ENCODE results near the gene IP6K3.
A peak's percentile ranks its signal among the peaks of the same experiment; 100 is the strongest.

Gene IP6K3

DNA sequence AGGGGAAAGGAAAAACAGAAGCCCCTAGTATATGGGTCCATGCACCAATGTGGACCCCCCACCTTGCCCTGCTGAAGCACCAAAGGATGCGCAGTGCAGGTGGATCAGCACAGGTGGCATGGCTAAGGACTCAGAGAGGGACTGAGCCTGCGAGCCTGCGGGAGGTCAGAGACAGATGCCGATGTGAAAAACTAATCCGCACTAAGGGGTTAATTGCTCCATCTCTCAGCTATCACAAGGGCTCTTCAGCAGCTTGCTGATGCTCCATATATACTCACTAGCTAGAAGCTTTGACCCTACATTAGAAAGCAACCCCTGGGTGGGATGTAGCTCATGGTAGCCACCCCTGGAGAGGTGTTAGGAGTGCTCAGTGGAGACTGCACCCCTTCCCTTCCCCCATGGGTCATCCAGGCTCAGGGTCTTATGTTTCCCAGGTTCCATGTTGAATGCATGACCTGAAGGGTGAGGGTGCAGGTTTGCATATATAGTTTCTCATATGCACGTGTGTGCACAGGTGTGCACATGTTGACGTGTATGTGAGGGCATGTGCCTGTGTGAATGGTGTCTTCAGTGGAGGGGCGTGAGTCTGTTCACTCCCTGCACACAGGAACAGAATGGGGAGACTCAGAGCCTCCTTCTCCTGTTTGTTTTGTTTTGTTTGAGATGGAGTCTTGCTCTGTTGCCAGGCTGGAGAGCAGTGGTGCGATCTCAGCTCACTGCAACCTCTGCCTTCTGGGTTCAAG lies 13.4 kb upstream of the IP6K3 start:
- DNase-seq (ENCODE audit: low read depth), result no peak

DNA sequence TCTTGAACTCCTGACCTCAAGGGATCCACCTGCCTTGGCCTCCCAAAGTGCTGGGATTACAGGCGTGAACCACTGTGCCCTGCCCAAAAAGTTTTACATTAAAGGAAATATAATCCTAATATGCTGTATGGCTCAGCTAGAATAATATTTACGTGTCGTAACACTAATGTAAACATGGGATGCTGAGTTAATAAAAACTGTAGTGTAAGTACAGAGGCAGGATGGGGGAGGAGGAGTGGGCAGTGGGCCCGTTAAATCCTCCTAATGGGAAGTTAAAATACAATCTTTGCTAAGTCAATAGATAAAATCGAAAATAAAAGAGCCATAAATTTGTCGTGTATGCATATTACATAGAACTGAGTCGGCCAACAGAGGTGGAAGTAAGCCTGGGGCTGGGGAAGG lies 12.1 kb upstream of the IP6K3 start:
- no peak for DNase-seq (ENCODE audit: low read depth)

DNA sequence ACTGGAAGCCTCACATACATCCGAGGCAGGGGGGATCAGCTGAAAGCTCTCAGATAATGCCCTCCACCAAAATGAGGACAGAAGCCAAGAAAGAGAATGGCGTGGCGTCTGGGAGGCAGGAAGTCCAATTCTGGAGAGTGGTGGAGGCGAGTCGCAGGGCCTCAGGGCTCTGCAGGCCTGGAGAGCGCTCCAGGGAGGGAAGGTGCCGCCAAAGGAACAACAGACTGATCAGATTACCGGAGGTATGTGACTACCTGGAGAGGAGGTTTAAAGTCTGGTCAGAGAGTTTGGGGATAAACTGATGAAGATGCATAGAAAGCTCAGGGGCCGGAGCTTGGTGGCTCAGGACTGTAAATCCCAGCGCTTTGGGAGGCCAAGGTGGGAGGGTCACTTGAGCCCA lies 11.2 kb upstream of the IP6K3 start:
- no peak for DNase-seq (ENCODE audit: low read depth)

DNA sequence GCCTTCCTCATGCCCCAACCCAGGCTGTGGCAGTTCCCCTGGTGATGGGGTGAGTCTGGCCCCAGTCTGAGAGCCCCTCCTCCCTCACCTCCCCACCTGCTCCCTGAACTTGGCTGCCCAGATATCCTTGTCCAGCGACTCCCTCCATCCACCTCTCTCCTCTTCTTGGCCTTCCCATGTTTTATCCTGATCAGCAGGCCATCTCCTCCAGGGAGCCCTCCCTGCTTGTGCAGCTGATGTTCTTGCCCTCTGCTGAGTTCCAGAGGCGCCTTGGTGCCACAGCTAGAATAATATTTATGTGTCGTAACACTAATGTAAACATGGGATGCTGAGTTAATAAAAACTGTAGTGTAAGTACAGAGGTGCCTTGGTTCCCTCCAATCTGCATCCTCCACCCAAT lies 10.4 kb upstream of the IP6K3 start:
- no peak for DNase-seq (ENCODE audit: low read depth)

DNA sequence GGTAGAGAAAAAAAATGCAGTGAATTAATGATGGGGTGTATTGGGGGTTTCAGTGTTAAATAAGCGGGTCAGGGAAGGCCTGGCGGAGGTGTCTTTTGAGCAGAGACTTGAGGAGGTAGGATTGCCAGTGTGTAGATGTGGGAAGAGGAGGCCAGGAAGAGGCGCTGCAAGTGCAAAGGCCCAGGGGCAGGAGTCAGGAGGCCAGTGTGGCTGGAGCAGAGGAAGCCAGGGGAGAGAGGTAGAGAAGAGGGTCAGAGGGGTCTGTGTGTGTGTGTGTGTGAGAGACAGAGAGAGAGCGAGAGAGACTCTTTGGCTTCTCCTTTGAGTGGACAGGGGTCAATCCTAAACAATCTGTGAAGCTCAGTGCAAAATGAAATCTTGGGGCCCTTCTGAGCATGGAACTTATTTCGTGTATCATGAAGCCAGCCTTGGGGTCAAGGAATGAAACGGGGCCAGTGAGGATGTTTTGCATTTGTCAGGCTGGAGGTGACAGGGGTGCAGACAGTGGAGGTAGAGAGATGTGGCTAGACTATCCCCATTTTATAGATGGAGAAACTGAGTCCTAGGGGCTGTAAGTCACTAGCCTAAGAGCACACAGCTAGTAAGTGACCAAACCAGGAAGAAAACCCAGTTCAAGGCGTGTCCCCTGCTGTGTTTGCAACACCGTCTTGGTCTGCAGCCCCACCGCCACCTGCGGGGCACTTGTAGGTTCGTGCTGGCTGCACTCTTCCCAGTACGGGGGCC lies 9.7 kb upstream of the IP6K3 start:
- no peak for DNase-seq (ENCODE audit: low read depth)

DNA sequence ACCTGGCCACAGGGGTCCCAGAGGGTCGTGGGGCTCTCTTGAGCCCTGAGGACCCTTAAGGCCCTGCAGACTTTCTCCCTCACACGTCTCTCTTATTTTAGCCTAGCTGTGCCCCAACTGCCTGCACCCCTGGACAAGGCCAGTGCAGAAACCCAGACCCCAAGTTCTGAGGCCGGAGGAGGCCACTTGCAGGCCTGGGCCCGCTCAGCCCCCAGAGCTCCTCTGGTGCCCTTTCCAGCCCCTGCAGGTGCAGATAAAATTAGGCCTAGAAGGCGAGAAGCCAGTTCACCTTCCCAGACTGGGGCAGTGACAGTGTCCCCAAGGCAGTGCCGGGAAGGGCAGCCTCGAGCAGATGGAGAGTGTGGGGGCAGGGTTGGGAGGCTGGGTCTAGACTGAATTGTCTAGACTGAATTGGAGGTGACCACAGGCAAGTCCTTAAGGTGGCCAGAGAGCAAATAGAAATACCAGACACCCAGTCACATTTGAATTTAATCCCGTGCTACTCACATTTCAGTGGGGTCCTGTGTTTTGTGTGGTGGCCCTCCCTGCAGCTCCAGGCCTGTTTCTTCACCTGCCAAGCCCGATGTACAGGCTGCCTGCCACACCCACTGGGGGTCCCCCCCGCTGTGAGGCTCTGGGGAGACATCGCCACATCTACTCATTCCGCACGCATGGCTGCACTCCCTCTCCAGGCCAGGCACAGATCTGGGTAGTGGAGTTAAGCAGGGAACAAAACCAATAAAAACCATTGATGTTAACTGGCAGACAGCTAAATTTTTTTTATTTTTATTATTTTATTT lies 8.6 kb upstream of the IP6K3 start:
- DNase-seq (ENCODE audit: low read depth), result no peak

DNA sequence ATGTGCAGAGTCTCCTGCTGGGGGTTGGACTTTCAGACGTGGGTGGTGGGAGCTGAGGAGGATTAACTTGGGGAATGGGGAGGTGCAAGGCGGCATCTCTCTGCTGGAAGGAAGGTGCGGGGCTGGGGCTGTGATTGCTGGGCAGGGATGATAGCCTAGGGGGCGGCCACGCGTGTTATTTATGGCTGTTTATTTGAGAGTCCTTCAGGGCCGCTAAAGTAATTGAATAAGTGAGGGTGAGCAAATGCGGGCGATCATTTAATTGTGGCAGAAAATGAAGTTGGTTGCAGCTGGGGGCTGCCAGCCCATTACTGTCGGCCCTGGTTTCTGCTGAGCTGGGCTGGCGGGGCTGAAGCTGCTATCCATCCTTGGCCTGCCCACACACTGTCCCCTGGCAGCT lies 7.5 kb upstream of the IP6K3 start:
- no peak for DNase-seq (ENCODE audit: low read depth)

DNA sequence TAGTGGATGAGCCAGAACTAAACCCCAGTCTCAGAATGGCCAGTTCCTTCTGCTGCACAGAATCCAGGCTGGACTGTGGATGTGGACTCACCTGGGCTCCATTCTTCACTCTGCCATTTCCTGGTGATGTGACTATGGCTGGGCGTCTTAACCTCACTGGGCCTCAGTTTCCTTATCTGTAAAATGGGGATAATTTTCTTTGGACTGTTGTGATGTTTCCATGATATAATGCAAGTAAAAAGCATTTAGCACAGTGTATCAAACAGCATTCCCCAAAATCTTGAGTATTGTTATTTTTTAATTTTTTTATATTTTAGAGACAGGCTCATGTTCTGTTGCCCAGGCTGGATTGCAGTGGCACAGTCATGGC lies 5.9 kb upstream of the IP6K3 start:
- DNase-seq (ENCODE audit: low read depth), result no peak

DNA sequence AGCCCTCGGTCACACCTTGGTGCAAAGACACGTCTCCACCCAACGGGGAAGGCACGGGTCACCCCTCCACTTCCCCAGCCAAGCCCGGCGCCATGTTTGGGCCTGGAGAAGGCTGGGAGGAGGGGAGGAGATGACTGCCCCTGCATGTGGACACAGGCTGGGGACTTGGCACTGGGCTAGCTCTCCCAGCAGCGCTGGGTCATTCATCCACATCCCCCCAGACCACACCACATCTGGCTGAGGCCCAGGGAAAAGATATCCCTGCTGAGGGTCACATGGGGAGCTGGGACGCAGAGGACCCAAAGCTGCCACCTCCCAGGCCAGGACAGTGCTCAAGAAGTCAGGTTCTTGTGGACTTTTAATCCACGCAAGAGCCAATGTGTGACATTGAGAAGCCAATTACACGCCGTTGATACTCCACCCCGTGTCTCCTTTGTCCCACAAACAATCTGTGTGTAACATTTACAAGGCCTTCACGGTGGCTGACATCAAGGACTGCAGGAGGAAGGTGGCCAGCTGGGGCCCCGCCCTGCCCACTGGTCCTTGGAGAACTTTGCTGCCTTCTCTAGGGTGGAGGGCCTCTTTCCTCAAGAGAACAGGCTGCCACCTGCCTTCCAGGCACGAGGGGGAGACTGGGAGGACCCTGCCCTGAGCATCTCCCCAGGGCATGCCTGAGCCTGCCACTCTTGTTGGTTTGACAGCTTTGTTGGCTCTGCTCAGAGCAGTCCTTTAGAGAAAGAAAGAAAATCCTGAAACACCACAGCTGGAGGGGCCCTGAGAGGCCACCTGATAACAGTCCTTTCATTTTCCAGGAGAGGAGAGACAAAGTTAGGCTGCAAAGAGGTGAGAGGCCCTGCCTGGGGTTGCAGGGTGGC lies 5.3 kb upstream of the IP6K3 start:
- no peak for DNase-seq (ENCODE audit: low read depth)

DNA sequence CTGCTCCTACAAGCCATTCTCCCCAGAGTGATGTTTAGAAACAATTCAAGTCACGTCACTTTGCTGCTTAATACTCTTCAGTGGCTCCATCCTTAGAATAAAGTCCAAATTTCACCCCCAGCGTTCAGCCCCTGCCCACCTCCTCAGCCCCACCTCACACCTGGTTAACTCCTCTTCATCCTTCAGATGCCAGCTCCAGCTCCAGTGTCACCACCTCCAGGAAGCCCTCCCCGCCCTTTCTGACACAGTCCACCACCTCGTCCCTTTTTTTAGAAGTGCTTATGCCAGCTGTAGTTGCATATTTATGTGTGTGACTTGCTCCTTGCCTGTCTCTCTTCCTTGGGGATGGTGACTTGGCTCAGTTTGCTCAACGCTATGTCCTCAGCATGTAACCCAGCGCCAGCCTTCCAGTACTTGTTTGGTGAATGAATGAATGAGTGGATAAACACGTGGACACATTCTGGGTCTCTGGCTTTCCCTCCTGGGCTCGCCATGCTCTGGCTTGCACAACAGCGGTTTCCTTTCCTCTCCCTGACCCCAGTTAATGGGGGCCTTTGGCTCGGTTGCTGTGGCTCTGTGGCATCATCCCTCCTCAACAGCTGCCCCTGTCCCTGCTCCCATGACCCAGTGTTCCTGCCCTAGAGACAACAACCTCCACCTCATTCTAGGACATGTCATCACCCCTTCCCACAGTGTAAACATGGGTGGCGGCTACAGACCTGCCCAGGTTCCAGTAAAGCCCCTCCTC lies 3.7 kb upstream of the IP6K3 start:
- no peak for DNase-seq (ENCODE audit: low read depth)

DNA sequence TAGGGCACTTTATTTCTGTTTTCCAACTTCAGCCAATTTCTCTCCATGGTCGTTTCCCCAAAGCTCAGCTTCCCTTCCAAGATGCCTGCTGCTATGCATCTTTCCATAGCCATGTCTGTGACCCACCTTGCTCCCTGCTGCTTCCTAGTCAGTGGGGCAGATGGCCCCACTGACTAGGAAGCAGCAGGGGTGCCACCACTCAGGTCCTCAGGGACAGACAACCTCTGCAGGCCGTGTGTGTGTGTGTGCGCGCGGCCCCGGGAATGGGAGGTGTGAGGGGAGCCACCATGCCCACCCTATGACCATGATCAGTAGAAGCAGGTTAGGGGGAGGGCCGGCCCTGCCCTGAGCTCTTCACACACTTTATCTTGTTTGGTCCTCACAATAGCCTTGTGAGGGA lies 2.7 kb upstream of the IP6K3 start:
- DNase-seq (ENCODE audit: low read depth), result no peak

DNA sequence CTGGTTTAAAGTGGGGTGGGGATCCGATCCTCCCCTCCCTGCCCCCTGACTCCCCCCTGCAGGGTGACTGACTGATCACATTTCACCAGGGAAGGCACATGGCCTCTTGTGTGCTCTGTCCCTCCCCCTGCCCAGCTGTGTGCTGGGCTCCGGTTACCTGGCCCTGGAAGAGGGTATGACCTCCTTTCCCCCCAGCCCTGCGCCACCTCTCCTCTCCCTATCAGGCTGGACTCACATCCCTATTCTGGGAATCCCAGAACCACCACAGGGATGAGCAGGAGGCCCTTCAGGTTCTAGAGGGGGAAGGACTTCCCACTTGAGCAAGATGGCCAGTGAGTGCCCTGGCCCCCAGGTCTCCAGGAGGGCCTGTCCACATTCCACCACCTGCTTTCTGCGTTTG lies 2.1 kb upstream of the IP6K3 start:
- no peak for DNase-seq (ENCODE audit: low read depth)

DNA sequence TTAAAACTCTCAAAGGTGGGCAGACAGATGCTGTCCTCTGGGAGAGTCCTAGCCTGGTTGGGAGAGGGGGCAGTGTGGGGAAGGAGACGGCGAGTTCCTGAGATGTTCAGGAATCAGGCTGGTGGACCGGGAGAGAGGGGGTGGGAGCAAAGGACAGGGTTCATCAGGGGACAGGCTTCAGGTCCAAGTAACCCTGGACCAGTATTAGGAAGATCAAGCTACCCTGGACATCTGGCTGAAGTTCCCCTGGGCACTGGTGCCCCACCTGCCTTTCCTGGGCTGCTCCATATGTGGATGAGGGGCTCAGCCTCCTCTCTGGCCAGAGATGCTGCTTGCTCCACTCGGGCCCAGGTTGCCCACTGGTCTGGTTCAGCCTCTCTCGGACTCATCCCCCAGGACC lies 1.1 kb upstream of the IP6K3 start:
- DNase-seq (ENCODE audit: low read depth), result no peak

DNA sequence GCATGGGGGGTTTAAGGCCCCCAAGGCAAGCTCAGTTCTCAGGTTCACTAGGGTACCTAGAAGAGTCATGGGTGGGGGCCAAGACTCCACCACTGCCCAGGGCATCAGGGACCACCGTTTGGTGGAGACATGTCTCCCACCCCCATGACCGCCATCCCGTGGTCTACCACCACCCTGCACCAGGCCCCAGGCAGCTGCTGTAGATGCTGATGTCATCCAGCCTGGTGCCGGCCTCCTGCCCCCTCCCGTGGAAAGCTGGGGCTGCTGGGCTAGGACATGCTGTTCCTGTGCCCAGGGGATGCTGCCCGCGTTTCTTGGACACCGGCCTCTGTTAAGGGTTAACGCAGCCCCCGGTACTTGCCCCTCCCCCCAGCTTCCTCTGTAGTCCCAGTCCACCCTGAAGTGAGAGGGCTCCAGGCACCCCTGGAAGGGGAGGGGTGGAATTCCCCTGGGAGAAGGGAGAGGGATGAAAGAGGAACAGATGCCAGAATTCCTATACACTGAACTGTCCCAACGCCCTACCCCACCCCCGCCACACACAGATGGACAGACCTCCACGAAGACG lies 587 bp downstream of the IP6K3 start:
- DNase-seq (ENCODE audit: low read depth), result no peak

DNA sequence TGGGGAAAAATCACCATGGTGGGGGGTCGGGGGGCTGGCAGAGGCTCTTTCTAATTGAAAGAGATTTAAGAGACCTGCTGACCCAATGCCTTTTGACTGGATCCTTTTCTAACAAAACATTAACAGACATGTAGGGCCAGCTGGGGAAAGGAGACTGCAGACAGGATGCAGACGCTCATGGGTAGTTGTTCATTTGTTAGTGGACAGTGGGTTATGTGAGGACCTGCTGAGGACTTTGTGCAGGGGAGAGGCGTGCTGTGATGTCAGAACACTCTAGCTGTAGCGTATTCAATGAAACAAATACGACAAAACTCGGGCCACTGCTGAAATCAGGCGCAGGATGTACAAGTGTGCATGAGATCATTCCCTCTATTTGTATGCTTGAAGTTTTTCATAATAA lies 1.2 kb downstream of the IP6K3 start:
- DNase-seq (ENCODE audit: low read depth), result no peak

DNA sequence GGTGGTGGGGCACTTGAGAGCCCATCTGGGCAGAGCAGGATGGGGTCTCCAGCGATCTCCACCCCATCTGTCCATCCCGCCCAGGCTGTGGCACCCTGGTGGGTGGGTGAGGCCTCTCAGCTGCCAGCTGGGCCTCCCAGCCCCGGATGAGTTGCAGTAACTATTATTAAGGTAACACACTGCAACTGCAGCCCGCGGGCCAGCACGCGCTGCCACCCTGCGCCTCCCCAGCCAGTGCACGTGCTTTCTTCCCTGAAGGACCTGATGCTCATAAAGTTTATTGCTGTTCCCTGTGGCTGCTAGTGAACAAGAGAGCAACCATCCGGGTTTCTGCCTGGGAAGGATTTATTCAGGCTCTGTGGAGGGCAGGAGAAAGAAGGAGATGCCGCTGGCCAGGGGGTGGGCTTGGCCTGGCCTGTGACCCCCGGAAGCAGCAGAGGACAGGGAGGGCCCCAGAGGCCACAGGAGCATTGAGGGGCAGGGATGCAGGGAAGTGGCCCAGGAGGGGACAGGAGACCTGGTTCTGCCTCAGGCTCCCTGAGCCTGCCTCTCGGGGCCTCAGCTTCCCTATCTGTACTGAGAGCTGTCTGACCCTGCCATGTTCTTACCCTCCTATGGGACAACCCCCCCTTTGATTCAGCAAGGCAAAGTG lies 1.7 kb downstream of the IP6K3 start:
- no peak for DNase-seq (ENCODE audit: low read depth)

DNA sequence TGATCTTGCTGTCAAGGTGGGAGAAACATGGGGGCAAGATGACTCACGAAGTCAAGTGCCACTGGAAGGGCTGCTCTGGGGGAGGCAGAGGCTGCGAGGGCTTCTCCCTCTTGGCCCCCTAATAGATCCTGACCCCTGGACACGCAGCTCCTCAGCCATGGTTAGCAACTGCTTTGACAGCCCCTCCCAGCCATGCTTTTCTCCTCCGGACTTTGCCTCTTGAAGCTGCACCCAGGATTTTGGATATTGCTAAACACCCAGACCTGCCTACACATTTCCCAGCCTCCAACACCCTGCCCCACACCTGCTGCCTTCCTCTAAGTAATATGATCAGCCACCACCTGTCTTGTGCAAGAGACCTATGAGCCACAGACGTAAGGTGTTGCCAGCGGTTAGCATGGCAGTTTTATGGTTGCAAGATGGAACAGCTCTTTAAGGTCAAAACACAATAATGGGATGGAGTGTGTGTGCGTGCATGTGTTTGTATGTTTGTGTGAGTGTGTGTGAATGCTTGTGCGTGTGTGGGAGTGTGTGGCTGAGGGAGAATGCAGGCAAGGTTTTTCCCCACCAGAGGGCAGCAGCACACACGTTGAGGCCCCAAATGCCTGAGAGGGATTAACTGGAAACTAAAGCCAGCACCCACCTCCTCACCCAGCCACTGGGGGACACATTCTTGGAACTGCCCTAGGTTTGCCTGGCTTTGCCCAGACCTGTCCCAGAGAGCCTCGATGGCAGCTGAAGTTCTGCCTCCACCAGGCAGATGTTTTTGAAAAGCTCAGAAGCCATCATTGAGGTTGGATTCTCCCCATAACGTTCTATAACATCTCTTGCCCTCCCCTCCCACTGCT lies 2.5 kb downstream of the IP6K3 start:
- DNase-seq (ENCODE audit: low read depth), result peak; percentile 55

DNA sequence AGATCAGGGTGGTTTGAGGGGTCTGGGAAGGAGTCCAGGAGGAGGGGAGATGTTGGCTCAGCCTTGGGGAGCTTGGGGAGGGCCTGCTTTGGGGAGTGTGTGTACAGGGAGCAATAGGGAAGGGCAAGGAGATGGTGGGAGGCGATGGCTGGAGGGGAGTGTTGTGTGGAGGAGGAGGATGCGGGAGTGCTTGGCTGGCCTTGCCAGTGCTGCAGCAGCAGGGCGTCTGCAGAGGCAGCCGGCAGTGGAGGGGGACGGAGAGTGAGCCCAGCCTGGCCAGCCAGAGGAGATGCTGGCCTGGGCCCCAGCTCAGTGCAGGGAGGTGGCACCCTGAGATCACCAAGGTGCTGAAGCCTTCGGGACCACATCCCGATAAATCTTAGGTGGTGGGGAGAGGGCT lies 3.9 kb downstream of the IP6K3 start:
- DNase-seq (ENCODE audit: low read depth), result no peak

DNA sequence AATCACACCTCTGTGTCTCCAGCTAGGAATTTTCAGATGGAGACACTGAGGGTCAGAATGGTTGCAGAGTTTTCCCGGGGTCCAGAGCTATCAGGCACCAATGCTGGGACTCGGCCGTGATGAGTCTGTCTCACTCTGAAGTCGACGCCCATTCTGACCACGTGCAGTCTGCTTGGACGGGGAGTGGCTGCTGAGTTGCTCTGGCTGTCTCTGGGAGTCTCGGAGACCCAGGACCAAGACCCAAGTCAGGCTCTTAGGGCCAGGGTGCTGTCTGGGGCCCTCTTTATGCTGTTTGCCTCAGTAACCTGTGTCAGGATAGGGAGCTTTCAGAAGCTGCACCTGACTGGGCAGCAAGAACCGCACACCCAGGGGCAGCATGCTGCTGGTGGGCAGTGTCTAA lies 4.6 kb downstream of the IP6K3 start:
- DNase-seq (ENCODE audit: low read depth), result no peak

DNA sequence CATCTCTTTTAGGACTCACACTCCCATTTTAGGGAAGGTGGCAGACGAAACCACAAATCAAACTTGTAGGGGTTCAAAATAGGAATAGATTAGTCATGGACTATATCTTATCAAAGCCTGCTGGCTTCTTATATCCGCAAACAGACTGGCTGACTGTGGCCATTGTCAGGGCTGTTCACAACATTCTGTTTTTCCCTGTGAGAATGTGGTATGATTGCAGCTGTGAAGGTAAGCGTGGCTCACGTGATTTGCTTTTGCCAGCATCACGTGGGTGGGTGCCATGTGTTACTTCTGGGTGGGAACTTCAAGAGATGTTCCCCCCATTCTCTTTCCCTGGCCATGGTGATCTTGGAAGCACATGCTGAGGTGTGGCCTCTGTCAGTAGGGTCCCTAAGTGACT lies 5.9 kb downstream of the IP6K3 start:
- no peak for DNase-seq (ENCODE audit: low read depth)
